Measurements from ENCODE around the gene ZC3H8.

The ZC3H8 gene

DNA sequence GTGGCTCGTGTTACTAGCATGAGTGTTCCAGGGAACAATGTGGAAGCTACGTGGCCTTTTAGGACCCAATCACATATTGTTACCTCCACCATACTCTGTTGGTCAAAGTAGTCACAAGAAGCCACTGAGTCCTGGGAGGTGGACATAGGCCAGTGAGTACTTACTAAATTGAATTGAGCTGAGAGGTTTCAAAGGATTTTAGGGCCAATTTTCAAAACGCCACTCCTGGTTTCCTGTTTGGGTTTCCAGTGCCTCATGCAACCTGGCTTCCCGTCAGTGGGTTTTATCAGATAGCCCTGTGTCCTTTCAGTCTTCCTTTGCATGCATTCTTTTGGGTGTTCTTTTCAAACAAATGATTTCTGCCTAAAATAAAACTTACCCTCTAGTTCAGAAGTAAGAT, 60.4 kb downstream of the ZC3H8 start:
- no peak for DNase-seq

DNA sequence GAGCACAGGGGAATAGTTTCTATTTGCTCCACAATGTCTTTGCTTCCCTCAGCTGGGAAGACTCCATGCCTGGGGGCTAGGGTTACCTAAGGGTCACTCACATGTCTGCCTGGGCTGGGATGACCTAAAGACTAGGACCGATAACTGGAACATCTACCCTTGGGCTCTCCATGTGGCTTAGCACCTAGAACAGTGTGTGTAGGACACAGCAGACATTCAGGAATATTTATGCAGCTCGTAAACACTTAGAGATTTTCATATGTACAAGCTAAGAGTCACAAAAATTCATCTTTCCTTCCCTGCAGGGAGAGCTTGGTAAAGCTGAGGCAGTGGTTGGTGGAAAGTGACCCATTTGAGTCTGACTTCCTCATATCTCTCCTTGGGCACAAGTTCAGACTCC, 60.8 kb downstream of the ZC3H8 start:
- no peak for DNase-seq

DNA sequence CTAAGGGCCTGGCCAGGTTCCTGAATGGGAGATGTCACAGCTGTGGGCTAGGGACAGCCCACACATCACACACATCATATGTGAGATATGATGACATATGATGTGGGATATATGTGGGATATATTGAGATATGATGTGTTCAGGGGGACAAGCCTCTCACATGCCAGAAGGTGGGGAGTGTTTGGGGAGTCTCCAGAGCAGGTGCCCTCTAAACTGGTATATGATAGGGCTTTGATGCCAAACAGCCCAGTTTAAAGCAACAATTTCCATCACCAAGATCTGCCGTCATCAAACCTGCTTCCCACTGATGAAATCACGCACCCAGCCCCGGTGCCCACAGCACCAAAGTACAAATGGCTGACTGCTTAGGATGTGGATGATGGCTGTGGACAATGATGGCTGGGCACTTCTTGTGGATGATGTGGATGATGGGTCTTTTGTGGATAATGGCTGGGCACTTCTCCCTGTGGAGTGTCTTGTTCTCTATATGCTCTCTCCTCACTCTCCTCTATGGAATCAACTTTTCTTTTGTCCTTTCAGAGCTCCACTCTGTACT, 65.8 kb downstream of the ZC3H8 start:
- no peak for DNase-seq

DNA sequence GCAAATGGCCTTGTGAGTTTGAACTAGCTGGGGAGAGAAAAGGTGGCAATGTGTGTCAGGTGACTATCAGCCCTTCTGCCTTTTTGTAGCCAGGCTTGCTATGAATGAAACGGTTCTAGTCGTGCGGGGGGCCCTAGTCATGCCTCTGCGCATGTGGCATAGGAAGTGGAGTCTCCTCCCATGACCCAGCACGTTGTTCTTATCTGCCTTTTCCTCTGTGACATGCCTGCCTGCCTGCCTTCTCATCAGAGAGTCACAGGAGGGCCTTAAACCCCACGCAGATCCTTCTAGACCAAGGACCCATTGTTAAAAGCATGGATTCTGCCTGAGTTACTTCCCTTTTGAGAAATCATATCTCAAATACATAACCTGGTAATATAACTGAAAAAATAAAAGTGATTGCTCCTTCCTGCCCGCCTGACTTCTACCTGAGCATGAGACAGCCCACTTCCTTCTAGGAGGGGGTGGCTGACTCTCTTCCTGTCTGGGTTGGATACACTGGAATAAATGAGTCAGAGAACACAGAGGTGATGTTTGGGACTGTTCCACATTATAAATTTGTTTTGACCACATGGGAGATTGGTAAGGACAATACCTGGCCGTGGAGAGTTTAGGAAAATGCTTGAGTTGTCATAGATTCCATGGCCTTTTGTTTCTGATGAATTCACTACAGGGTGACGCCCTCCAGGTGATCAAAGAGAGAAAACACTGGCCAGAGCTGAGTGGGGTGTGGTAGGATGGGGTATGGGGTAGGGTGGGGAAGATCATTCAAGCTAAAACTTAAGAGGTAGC, 66.8 kb downstream of the ZC3H8 start:
- no peak for DNase-seq

DNA sequence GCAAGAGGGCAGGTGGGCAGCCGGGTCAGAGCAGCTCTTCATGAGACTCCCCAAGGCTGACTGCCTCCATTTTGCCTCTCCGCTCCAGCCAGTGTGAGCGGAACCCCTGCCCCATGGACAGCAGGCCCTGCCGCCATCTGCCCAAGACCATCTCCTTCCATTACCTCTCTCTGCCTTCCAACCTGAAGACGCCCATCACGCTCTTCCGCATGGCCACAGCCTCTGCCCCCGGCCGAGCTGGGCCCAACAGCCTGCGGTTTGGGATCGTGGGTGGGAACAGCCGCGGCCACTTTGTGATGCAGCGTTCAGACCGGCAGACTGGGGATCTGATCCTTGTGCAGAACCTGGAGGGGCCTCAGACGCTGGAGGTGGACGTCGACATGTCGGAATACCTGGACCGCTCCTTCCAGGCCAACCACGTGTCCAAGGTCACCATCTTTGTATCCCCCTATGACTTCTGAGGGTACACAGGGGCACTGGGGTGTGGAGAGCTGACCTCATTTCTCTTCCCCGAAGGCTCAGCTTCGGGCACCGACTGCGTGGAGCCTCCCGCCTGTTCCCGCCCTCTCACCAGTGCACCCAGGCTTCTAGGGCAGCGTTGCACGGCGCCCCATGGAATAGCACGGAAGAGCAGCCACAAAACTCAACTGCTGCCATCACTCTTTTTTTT, 67.7 kb downstream of the ZC3H8 start:
- DNase-seq, result no peak

DNA sequence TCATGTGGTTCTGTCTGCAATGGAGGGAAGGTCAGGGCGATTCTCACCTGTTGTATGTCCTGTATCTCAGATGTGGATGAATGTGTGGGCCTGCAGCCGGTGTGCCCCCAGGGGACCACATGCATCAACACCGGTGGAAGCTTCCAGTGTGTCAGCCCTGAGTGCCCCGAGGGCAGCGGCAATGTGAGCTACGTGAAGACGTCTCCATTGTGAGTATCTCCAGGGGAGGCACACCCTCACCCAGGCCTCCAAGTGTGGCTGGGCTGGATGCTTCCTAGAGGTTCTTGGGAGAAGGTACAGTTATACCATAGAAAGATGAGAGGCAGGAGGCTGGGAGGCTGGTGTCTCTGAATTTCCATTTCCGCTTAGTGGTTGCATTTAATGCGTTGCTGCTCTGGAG, 69.7 kb downstream of the ZC3H8 start:
- DNase-seq, result no peak

DNA sequence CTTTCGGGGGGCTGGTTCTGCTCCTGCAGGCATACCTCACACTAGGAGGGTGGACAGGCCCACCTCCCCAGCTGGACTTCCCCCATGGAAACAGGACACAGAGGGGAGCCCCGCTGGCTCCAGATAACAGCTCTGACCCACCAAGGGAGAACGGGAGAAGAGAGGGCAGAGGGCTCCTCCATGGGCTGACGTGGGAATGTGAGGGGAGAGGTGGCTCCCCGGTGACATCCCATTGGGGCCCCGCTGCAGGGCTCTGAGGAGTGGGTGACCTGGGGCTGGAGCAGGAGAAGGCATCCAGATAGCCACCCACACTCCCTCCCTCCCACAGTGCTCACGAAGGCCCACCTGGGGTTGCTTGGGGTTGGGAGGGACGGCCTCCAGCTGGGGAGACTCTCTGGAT, 70.7 kb downstream of the ZC3H8 start:
- DNase-seq, result no peak

DNA sequence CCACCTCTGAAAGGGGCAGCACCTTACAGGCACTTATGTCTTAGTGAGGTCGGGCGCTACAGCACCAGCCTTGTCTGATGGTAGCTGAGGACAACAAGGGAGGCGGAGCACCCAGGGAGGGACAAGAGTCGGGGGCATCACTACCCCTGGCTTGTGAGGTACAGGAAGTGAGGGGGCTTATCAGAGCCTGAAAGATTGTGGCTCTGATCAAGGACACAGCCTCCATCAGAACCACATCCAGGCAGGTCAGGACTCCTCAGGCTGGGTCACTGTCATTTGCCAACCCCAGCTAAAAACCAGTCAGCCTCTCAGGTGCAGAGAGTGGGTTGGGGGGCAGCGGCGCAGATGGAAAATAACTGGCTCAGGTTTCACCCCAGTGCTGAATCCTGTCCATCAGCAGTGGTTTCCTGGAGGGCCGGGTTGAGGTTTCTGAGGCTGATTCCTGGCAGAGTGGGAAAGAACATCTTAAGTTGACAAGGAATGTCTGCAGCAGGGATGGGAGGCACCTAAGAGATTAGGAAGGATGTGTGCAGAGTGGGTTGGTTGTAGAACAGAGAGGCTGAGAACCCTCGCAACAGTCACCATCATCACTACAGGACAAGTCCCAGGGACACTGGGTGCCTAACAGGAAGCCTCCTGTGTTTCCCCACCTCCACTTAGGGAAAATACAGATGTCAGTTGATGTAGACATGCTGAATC, 71.4 kb downstream of the ZC3H8 start:
- no peak for DNase-seq

DNA sequence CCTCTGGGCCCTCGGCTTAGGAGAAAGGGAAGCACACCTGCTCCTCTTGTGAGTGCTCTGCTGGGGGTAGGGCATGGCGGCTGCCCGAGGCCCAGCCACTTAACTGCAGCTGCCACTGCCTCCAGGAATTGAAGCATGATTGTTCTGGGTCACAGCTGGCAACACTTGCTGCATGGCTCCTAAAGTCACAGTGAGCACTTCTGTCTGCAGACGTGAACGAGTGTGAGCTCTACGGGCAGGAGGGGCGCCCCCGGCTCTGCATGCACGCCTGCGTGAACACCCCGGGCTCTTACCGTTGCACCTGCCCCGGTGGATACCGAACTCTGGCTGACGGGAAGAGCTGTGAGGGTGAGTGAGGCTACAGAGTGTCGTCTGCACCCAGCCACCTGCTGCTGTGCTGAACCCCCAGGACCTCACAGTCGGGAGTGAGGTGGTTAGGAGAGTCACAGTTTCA, 72.2 kb downstream of the ZC3H8 start:
- DNase-seq, result peak; percentile 81

DNA sequence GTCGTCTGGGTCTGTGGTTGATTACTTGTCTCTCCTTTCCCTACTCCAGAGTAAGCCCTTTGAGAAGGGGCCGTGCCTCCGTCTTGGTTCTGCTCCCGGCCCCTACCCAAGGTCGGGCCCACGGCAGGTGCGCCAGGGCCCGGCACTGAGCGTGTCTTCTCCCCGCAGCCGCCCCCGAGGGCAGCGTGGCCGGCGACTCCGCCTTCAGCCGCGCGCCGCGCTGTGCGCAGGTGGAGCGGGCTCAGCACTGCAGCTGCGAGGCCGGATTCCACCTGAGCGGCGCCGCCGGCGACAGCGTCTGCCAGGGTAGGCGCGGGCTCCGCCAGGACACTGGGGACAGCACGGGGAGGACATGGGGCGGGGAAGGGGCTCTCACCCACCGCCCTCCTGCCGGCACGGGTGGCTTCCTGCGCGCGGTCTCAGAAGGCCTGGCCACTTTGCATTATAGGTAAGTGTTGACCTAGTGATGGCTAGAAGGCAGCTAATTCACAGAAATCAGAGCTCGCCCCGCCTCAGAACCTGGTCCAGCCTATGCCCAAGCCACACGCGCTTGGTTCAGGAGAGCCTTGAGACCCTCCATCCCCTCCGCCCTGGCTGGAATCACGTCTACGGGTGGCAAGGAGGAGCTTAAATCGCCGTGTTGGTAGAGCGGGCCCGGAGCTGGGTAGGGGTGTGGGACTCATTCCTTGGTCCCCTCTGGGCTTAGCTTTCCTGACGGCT, 73.1 kb downstream of the ZC3H8 start:
- peak; percentile 39 for DNase-seq

DNA sequence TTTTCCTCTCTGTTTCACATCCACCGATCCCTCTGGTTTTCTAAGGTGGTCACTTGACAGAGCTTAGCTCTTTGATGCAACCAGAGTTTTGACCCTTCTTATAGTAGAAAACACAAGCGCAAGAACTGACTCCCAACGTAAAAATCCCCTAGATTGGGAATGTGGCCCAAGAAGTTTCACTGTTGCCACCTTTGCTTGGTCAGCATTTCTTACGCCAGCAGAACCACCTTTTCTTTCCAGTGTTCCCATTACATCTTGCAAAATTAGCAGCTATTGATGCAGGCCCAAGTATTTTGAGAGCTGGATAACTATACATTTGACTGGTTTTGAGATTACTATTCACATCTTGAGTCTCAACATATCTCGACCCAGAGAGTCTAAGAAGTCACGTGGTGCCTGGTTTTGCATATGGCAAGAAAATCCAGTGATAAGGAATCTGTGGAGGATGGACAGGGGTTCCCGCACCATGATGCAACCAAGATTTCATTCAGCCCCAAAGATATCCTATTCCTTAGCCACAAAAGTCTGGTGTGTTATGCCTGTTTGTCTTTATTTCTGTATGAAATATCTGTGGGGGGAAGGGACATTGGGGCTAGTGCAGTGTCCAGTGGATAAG, 78.8 kb downstream of the ZC3H8 start:
- DNase-seq, result no peak

DNA sequence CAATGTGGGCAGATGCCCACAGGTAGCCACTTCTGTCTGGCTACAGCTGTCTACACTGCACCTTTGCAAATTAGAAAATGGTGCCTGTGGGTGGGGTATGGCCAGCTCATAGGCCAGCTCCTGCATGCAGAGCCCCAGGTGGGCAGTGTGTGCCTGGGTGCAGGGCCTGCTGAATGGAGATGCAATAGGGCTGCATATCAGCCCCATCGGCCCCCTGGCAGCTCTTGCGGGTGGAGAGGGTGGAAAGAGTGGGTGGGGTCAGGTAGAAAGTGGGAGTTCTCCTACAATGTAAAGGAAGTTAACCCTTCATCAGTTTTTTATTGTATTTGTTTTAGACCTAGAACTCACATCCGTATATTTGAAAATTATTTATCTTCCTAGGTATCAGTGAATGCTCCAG, 79.5 kb downstream of the ZC3H8 start:
- no peak for DNase-seq

DNA sequence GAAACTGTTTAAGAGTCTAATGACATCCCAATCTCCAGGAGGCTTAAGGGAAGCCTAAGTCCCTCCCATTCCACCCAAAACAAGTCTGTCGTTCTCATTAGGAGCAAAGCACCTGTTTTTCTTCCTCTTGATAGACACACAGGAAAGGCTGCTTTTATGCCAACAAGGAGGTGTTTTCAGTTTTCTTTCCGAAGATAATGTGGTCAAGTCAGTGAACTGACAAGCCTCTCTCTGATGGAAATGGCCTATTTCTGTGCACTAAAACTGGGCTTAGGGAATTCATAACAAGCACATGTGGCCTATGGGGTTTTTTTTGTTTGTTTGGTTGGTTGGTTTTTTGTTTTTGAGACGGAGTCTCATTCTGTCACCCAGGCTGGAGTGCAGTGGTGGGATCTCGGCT, 80.5 kb downstream of the ZC3H8 start:
- DNase-seq, result no peak

DNA sequence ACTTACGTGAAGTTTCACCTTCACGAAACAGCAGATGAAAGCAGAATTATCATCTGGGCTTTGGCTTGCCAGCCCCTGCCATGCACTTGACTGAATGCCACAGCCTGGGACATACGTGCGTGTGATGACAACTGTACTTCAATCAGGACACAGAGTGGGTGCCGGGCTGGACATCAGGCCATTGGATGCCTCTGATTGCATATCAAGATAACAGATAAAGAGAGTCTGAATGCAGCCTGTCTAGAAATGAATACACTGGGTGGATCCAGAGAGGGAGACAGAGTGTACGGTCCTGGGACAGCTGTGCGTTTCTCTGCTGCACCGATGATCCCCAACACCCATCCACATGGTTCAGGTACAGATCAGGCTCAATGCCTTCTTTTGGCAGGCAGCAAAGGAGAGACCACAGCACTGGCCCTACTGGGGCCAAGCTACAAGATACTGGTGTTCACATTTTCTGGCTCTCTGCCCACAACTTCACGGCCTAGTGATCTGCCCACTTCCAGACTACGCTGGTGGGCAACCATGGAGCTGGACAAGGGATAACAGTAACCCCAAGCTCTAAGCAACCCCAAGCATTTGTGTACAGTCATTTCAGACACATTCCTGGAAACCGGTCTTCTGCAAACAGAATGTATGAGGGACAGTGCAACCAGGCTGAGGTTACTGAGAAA, 81.1 kb downstream of the ZC3H8 start:
- no peak for DNase-seq

DNA sequence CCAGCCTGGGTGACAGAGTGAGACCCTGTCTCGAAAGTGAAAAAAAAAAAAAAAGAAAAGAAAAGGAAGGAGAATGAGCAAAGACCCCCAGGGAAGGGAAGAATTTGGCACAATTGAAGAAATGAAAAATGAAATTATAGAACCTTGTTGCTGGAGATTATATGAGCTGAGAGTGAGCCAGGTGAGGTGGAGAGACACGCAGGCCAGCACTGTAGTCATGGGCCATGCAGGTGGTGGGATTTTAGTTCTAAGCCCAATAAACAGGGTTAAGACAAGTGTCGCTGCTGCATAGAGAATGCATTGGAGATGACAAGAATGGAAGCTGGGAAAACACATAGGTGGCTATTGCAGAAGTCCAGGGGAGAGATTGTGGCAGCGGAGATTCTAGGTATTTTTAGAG, 84.3 kb downstream of the ZC3H8 start:
- no peak for DNase-seq

DNA sequence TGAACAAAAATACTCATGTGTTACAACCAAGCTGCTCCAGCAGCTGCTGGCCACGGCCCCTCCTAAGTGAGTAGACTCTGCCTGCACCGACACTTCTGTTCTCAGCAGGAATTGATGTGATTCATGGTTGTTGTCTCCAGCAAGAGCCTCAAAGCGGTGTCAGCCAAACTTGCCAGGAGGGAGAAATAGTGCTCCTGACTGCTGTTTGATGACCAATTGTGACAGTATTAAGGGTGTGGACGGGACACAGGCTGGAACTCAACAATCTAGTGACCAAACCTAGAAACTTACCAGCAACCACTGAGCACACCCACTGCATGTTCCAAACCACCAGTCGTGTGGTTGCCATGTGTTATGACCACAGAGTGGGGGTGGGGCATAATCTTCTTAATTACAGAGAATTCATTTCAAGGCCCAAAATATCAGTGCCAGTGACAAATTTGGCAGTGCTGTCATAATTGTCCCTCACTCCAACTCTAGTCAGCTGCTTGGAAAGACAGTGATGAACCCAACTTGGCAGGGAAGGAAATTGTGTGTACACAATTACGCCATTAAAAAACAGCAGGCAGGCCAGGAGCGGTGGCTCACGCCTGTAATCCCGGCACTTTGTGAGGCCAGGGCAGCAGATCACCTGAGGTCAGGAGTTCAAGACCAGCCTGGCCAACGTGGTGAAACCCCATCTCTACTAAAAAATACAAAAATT, 86.3 kb downstream of the ZC3H8 start:
- DNase-seq, result no peak

DNA sequence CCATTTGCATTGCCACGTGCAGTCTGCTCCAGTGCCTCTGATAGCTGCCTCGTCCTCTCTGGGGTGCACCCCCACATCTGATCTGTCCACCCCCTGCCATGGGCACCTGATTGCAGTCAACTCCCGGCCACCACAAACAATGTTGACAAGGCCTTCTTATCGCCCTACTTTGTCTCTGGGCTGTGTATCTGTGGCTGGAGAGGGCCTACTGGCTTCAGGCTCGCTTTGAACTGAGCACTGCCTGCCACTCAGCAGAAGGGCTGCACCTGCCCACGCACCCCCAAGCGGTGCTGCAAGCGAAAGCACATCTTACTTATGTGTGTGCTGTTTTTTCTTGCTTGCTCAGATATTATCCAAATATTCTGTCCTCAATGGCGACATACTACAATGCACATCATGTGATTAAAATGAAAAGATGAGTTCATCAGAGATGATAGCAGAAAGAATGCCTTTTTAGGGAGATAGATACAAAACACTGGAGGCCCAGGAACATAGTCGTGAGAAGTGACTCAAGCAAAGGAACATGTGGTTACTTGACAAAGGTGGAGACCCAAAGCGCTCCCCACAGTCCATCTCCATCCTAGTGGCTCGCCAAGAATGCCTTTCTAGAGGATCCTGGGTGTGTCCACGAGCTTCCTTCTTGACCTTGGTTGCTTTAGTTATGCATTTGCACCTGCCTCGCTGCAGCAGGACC, 87.9 kb downstream of the ZC3H8 start:
- no peak for DNase-seq

DNA sequence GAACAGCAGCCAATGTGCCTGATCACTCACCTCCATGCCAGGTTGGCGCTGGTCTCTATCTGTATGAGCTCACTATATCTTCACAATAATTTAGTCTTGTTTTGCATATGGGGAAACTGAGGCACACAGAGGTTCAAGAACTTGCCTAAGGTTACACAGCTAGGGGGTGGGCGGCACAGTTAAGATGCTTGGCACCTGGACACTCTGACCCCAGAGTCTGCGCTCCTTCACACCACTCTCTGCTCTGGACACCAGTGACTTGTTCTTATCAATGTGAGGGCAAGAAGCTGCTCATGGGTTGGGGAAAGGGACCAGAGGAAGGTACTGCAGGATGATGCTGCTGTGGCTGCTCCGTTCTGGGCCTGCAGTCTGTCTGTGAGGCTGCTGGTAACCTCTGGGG, 89.5 kb downstream of the ZC3H8 start:
- no peak for DNase-seq

DNA sequence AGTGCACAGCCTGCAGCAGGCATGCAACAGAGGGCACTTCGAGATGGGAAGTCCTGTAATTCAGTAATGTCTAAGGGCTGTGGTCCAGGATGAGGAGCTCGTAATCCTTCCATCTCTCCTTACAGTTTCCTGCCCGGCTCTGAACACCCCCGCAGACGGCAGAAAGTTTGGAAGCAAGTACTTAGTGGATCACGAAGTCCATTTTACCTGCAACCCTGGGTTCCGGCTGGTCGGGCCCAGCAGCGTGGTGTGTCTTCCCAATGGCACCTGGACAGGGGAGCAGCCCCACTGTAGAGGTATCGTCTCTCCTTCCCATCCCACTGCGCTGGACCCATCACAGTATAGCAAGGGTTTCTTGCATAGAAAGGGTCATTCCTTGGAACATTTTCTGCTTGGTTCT, 90.0 kb downstream of the ZC3H8 start:
- no peak for DNase-seq

DNA sequence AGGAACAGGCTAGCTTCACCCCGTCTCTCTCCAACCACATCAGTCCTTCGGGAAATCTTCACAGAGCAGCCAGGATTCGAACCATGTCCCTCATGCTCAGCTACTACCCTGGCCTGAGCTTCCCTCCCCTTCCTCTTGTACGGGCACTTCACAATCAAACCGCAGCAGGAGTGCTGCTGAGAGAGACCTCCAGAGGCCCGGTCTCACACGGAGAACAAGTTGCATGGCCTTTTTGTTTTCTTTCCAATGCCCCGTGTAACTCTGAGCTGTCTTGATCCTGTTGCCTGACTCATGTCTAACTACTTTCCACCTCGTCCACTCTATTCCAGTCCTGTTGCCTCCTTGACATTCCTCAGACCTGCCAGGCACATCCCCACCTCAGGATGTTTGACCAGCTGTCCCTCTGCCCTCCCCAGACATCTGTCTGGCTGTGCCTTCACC, 91.3 kb downstream of the ZC3H8 start:
- DNase-seq, result no peak

DNA sequence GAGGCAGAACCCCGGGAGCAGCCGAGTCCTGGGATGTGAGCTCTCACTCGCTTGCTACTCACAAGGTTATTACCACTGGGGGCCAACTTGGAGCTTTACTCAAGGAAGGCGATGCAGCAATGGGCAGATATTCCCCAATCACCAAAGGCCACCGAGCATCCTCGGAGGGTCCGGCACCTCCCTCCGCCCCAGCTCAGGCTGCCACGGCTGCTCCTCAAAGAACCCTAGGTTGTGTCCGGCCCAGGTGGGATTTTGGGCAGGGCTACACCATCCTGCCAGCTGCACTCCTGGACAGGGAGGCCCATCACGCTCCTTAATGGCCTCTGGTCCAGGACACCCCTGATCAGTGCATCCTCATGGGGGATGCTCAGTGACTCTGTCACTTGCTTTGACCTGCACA, 91.9 kb downstream of the ZC3H8 start:
- no peak for DNase-seq
